A549 (cell line): ENCODE measurements around the gene RPP25L.

ENCODE experiments used
- ATOH8 ChIP-seq: fragments of 250-450 bp; sonication (Bioruptor Pico); IDR thresholded peaks from 2 replicates; pipeline ENCODE4 v1.5.0; 2020; ENCODE audit warnings: low read depth, mild to moderate bottlenecking, moderate library complexity
- CHD2 ChIP-seq: fragments of 150-350 bp; IDR thresholded peaks from 2 replicates; pipeline ENCODE4 v1.6.1; 2014; ENCODE audit warnings: low read length; ENCODE audit not compliant: partially characterized antibody
- CTCF ChIP-seq: fragments of >200 bp; sonication (Bioruptor Twin); formaldehyde crosslinking; IDR thresholded peaks from 3 replicates; pipeline ENCODE4 v1.5.1; 2016
- EHMT2 ChIP-seq: fragments of 200-600 bp; sonication (generic); IDR thresholded peaks from 2 replicates; pipeline ENCODE4 v1.6.1; 2016; ENCODE audit warnings: antibody characterized with exemption, low read depth, mild to moderate bottlenecking, moderate library complexity
- EP300 ChIP-seq, 2 experiments: fragments of >200 bp; sonication (Bioruptor Twin); formaldehyde crosslinking; IDR thresholded peaks; 2 replicates in 1 of 2; 3 replicates in 1 of 2; pipeline ENCODE4 v1.6.1; 2016 to 2017
- PBX3 ChIP-seq: IDR thresholded peaks from 2 replicates; pipeline ENCODE4 v1.6.1; 2012
- POLR2A ChIP-seq: IDR thresholded peaks from 2 replicates; pipeline ENCODE4 v1.6.1; 2012; ENCODE audit warnings: mild to moderate bottlenecking, low read length
- POLR2AphosphoS2 ChIP-seq: conservative IDR thresholded peaks from 2 replicates; pipeline ENCODE4 v1.6.1; 2012; ENCODE audit warnings: low read length, improper control_type of control experiment, inconsistent platforms
- RAD21 ChIP-seq, 2 experiments: fragments of >200 bp in 1 of 2; sonication (Bioruptor Twin) in 1 of 2; formaldehyde crosslinking in 1 of 2; IDR thresholded peaks in 1 of 2; conservative IDR thresholded peaks in 1 of 2; 2 replicates in 1 of 2; 3 replicates in 1 of 2; pipeline ENCODE4 v1.6.1; 2012 to 2018; ENCODE audit warnings: inconsistent platforms in 1 of 2
- RFX5 ChIP-seq: fragments of 450-650 bp; IDR thresholded peaks from 2 replicates; pipeline ENCODE4 v1.7.1; 2014; ENCODE audit warnings: antibody characterized with exemption, mild to moderate bottlenecking, moderate library complexity
- USF2 ChIP-seq: fragments of 450-650 bp; IDR thresholded peaks from 2 replicates; pipeline ENCODE4 v1.6.1; 2014; ENCODE audit warnings: antibody characterized with exemption
- ZNF302 ChIP-seq: fragments of 250-450 bp; sonication (Bioruptor Pico); IDR thresholded peaks from 2 replicates; pipeline ENCODE4 v1.9.0; 2021; ENCODE audit warnings: inconsistent platforms, mild to moderate bottlenecking, moderate library complexity

GRCh38 chr9:34579808-34580163 lies 32.1 kb downstream of the RPP25L start:
- TF ChIP-seq CTCF (no peak), USF2 (no peak), CHD2 (no peak), RFX5 (no peak), POLR2AphosphoS2 (no peak), EP300 (IDR thresholded peaks at IDR 0.05) (no peak), POLR2A (no peak), ZNF302 (CRISPR knock-in tag) (no peak), EHMT2 (no peak), ATOH8 (no peak), RAD21 (conservative IDR thresholded peaks at IDR 0.05 in 1 of 2, IDR thresholded peaks at IDR 0.05 in 1 of 2) (no peak), PBX3 (no peak)
